Testis (tissue), 3 donors: ENCODE data around the gene MAGI2. TPM values are rescaled to one million over a fixed set of nuclear protein-coding genes. Genes with fewer than 3 reads are reported as not detected.

Source experiments
- DNase-seq: peaks from one replicate; pipeline ENCODE4 v3.0.0-alpha.2; 2019
- H3K27ac ChIP-seq, 2 donors: fragments of 200-600 bp; sonication (generic); one replicate each; pipeline ENCODE4 v1.5.1; 2019
- H3K27me3 ChIP-seq: fragments of 200-600 bp; sonication (generic); one replicate; pipeline ENCODE4 v1.5.1; 2019
- H3K36me3 ChIP-seq: fragments of 200-600 bp; sonication (generic); one replicate; pipeline ENCODE4 v1.5.1; 2017; ENCODE audit warnings: low read depth; ENCODE audit errors: missing control alignments
- H3K4me1 ChIP-seq: fragments of 200-600 bp; sonication (generic); one replicate; pipeline ENCODE4 v1.5.1; 2019
- H3K4me3 ChIP-seq, 2 donors: fragments of 200-600 bp; sonication (generic); one replicate each; pipeline ENCODE4 v1.5.1; 2017 to 2019
- H3K9me3 ChIP-seq: fragments of 200-600 bp; sonication (generic); one replicate; pipeline ENCODE4 v1.5.1; 2017
- POLR2A ChIP-seq: fragments of 450-650 bp; IDR thresholded peaks from one replicate; pipeline ENCODE4 v1.6.1; 2017; ENCODE audit warnings: antibody characterized with exemption, mild to moderate bottlenecking, moderate library complexity
- WGBS, 2 donors: methylation state at CpG; one replicate each; pipeline ENCODE4 v1.1.5; 2018; 5-methylcytosine and 5-hydroxymethylcytosine counted together
- intact Hi-C: fragments of 100-400 bp; cut with DNase I; formaldehyde crosslinking; loops from one replicate; pipeline ENCODE4 v1.15.1; 2023; ENCODE audit warnings: low total_unique reads
- polyA plus RNA-seq: library from polyadenylated mRNA; stranded (reverse); fragments of 350-450 nt; fragmentation: Illumina TruSeq; extraction: RNeasy Lipid Tissue Mini Kit (QIAGEN cat#74804); gene quantifications from one replicate; pipeline ENCODE4 v1.2.3, GENCODE V29; 2014; ENCODE audit warnings: low read depth, low replicate concordance; ENCODE audit not compliant: insufficient read depth
- total RNA-seq, 2 donors: library from RNA; depleted of rRNA; stranded (reverse); fragments of >200 nt; gene quantifications; one replicate each; pipeline ENCODE4 v1.2.3, GENCODE V29; 2016
- TF ChIP-seq, protein P1 (sequence below), 3 experiments: fragments of 450-650 bp in 2 of 3; fragments of 200-600 bp in 1 of 3; sonication (generic) in 1 of 3; IDR thresholded peaks; one replicate each; pipeline ENCODE4 v1.5.1; 2016 to 2019; ENCODE audit warnings: antibody characterized with exemption in 3 of 3, mild to moderate bottlenecking in 2 of 3, moderate library complexity in 1 of 3

Gene MAGI2
- total and polyA plus RNA-seq, 3 donors from 2014 or later: 11.2 to 13.1 (median 12.4) TPM

DNA sequence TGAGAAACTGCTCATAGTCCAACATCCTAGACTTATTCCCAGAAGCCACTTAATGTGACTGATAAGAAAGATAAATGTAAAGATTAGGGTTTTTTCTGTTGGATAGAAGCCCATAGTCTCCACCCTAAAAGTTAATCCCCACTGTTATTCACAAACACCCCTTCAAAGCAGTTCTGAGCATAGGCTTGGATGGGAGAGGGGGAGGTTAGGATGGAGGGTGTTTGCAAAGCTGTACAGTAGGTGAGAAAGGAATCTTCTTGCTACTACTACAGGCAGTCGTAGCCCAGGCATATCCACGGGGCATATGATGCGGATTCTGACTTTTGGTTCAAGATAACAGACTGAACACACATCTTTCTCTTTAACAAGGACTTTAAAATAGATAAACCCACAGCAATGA, 1119.0 kb downstream of the MAGI2 start:
- no peaks in the 10 kb centered on the region for H3K4me1 ChIP-seq
- no peaks in the 10 kb centered on the region for H3K27me3 ChIP-seq
- TF ChIP-seq, protein P1, sequence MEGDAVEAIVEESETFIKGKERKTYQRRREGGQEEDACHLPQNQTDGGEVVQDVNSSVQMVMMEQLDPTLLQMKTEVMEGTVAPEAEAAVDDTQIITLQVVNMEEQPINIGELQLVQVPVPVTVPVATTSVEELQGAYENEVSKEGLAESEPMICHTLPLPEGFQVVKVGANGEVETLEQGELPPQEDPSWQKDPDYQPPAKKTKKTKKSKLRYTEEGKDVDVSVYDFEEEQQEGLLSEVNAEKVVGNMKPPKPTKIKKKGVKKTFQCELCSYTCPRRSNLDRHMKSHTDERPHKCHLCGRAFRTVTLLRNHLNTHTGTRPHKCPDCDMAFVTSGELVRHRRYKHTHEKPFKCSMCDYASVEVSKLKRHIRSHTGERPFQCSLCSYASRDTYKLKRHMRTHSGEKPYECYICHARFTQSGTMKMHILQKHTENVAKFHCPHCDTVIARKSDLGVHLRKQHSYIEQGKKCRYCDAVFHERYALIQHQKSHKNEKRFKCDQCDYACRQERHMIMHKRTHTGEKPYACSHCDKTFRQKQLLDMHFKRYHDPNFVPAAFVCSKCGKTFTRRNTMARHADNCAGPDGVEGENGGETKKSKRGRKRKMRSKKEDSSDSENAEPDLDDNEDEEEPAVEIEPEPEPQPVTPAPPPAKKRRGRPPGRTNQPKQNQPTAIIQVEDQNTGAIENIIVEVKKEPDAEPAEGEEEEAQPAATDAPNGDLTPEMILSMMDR (IDR thresholded peaks at IDR 0.05): no peak
- TF ChIP-seq POLR2A: no peak
- H3K4me3 ChIP-seq: no peak overlapping the region
- H3K36me3 ChIP-seq: no peaks in the 10 kb centered on the region
- intact Hi-C loops: no loop called here
- no peak overlapping the region for H3K27ac ChIP-seq
- DNase-seq: no peak
- 89 to 92% methylated on average over 3 of the region's 3 CpGs for WGBS, 2 donors
- no peaks in the 10 kb centered on the region for H3K9me3 ChIP-seq

DNA sequence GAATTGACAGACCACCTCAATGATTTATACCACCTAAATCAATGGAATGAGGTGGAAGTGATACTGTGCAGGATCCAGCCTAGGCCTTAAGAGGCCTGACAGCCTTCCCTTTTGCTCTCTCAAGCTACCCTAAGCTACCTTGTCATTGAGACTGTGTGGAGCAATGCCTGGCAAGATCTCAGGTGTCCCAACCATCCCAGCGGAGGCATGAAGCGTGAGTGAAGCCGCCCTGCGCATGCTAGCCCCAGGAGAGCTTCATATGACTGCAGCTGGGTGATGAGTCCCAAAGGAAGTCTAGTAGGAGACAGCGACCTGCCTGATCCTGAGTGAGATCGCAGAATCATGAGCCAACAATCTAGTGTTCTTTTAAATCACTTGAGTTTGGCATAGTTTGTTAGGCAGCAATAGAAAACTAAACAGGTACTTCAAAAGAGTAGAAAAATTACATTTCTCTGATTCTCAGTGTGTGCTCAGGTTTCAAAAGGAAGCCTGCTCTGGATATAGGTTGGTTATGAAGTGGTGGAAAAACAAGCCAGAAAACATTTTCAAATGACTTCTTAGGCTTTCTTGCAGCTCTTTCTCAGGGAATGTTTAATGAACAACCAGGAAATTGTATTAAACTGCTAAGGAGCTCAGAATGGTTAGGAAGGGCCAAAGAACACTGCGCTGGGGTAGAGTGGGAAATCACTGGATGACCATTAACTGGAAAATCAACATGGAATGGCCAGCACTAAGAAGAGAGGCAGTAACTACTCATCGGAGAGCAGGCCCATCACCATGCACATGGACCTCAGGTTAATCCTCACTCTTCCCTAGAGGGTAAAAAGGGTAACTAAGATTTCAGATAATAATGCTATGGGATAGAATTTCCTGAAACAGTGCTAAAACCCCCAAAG, 1119.7 kb downstream of the MAGI2 start:
- H3K27ac ChIP-seq: no peak overlapping the region
- 96 to 99% methylated on average over 5 to 8 of the region's 8 CpGs for WGBS, 2 donors
- H3K27me3 ChIP-seq: no peaks in the 10 kb centered on the region
- no peak overlapping the region for H3K4me3 ChIP-seq
- H3K9me3 ChIP-seq: no peaks in the 10 kb centered on the region
- intact Hi-C loops: no loop called here
- TF ChIP-seq POLR2A: no peak
- TF ChIP-seq, protein P1 (IDR thresholded peaks at IDR 0.05): no peak
- H3K4me1 ChIP-seq: no peaks in the 10 kb centered on the region
- DNase-seq: no peak
- no peaks in the 10 kb centered on the region for H3K36me3 ChIP-seq

DNA sequence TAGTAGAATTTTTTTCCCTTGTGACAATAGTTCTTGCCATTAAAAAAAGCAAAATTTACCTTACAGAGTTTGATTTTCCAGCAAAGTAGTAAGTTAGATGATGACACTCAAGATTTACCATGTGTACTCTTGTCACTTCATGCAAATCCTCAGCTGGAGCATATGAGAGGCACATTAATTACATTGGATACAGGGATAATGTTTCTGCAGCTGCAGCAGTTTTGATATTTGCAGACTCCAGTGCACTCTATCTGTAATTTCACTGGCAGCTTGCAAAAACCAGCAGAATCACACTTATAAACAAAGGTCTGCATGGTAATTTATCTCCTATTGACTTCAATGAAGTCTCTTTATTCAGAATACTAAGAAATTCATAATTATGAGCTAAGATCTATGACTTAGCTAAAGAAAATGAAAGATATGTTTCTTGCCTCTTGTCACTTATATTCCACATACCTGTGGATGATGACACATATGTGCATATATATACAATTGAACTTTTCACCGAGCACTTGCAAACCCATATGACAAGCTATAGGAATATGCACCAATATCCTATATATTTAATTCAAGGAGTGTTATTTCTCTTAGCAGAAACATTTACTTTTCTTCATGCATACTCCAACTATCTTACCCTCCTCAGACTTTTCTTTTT, 1124.3 kb downstream of the MAGI2 start:
- no peak overlapping the region for H3K27ac ChIP-seq
- no peaks in the 10 kb centered on the region for H3K36me3 ChIP-seq
- H3K4me1 ChIP-seq: no peaks in the 10 kb centered on the region
- intact Hi-C loops: no loop called here
- 0 to 66% methylated on average over 1 of the region's 1 CpG for WGBS, 2 donors
- DNase-seq: no peak
- no peak for TF ChIP-seq POLR2A
- TF ChIP-seq, protein P1 (IDR thresholded peaks at IDR 0.05): no peak
- H3K27me3 ChIP-seq: no peaks in the 10 kb centered on the region
- no peaks in the 10 kb centered on the region for H3K9me3 ChIP-seq
- no peak overlapping the region for H3K4me3 ChIP-seq

DNA sequence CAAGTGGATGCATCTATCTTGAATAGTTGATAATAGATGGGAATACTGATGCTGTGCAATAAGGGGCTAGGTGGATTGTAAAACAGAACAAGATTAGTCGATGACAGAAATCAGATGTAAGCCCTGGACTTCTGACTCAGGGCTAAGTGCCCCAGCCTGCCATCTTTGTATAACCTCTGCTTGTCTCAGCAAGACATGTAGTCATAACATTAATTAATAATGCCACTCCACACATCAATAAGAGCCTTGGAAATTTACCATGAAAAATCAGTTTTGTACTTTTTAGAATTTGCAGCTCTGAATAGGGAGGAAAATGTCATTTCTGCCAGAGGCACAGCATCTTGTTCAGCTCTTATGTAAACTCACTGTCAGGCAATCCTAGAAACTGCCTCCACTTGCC, 1125.7 kb downstream of the MAGI2 start:
- Histone ChIP-seq H3K27ac (no peak overlapping the region), H3K4me3 (no peak overlapping the region), H3K9me3 (no peaks in the 10 kb centered on the region), H3K36me3 (no peaks in the 10 kb centered on the region), H3K27me3 (no peaks in the 10 kb centered on the region), H3K4me1 (no peaks in the 10 kb centered on the region)
- TF ChIP-seq, protein P1 (IDR thresholded peaks at IDR 0.05): no peak
- TF ChIP-seq POLR2A: no peak
- WGBS, 2 donors: 96 to 100% methylated on average over 1 of the region's 1 CpG
- DNase-seq: no peak
- intact Hi-C loops: no loop called here
